Measurements from ENCODE around the gene FGFR1OP2.
"Not testable (repeated sequence)": the region's sequence is repeated elsewhere in the genome, so short reads cannot be mapped to it uniquely, and the experiment has no call there.

The FGFR1OP2 gene

GRCh38 chr12:26937863-26938700 lies at the start of gene FGFR1OP2, which contains the start of gene INTS13:
Gene FGFR1OP2, plus strand, starts transcription at chr12:26938470. Its CDS starts 15,689 bp downstream, at chr12:26954159.
Gene INTS13, minus strand, starts transcription at chr12:26937981. Its CDS starts 1,178 bp downstream, at chr12:26936803.
- DNase-seq (ENCODE audit: low spot score) = peak; percentile 100

GRCh38 chr12:26890784-26891183 lies 47.5 kb upstream of the FGFR1OP2 start:
- no peak for DNase-seq (ENCODE audit: low spot score)

GRCh38 chr12:26891704-26892103 lies 46.6 kb upstream of the FGFR1OP2 start:
- DNase-seq (ENCODE audit: low spot score) = no peak

- no peak for DNase-seq (ENCODE audit: low spot score)
These were observed 42.6 kb upstream of the FGFR1OP2 start for GRCh38 chr12:26895672-26896071.

GRCh38 chr12:26896913-26897312 lies 41.4 kb upstream of the FGFR1OP2 start:
- no peak for DNase-seq (ENCODE audit: low spot score)

- not testable (repeated sequence) for DNase-seq (ENCODE audit: low spot score)
These were observed 34.9 kb upstream of the FGFR1OP2 start for GRCh38 chr12:26903396-26903795.

- no peak for DNase-seq (ENCODE audit: low spot score)
These were observed 32.2 kb upstream of the FGFR1OP2 start for GRCh38 chr12:26906024-26906423.

- DNase-seq (ENCODE audit: low spot score) = no peak
These were observed 31.6 kb upstream of the FGFR1OP2 start for GRCh38 chr12:26906704-26907103.

GRCh38 chr12:26918321-26919215 lies 19.7 kb upstream of the FGFR1OP2 start:
- DNase-seq (ENCODE audit: low spot score) = no peak

- no peak for DNase-seq (ENCODE audit: low spot score)
These were observed 19.1 kb upstream of the FGFR1OP2 start for GRCh38 chr12:26919216-26919555.

GRCh38 chr12:26921886-26922285 lies 16.4 kb upstream of the FGFR1OP2 start:
- no peak for DNase-seq (ENCODE audit: low spot score)

GRCh38 chr12:26928661-26929060 lies 9.6 kb upstream of the FGFR1OP2 start:
- no peak for DNase-seq (ENCODE audit: low spot score)

GRCh38 chr12:26929590-26929989 lies 8.7 kb upstream of the FGFR1OP2 start:
- DNase-seq (ENCODE audit: low spot score) = no peak

GRCh38 chr12:26935636-26936378 lies 2.5 kb upstream of the FGFR1OP2 start:
- peak; percentile 21 for DNase-seq (ENCODE audit: low spot score)

GRCh38 chr12:26936559-26937442 lies 1.5 kb upstream of the FGFR1OP2 start:
- DNase-seq (ENCODE audit: low spot score) = peak; percentile 44

GRCh38 chr12:26937443-26937862 lies 817 bp upstream of the FGFR1OP2 start:
- no peak for DNase-seq (ENCODE audit: low spot score)

- peak; percentile 57 for DNase-seq (ENCODE audit: low spot score)
These were observed 412 bp downstream of the FGFR1OP2 start for GRCh38 chr12:26938701-26939062.

GRCh38 chr12:26939192-26939832 lies 1.0 kb downstream of the FGFR1OP2 start:
- peak; percentile 68 for DNase-seq (ENCODE audit: low spot score)

- peak; percentile 55 for DNase-seq (ENCODE audit: low spot score)
These were observed 1.7 kb downstream of the FGFR1OP2 start for GRCh38 chr12:26939953-26940352.

GRCh38 chr12:26940516-26941214 lies 2.4 kb downstream of the FGFR1OP2 start:
- DNase-seq (ENCODE audit: low spot score) = peak; percentile 49

Data from NAMALWA (cell line).